SH-SY5Y (cell line): ENCODE measurements around the gene NCAM1.

Source experiments
- GATA2 ChIP-seq: IDR thresholded peaks from 2 replicates; pipeline ENCODE4 v1.6.1; 2011; ENCODE audit warnings: mild to moderate bottlenecking, low read depth, low read length
- GATA3 ChIP-seq: IDR thresholded peaks from 2 replicates; pipeline ENCODE4 v1.6.1; 2011; ENCODE audit warnings: low read depth, mild to moderate bottlenecking, low read length, moderate library complexity

DNA sequence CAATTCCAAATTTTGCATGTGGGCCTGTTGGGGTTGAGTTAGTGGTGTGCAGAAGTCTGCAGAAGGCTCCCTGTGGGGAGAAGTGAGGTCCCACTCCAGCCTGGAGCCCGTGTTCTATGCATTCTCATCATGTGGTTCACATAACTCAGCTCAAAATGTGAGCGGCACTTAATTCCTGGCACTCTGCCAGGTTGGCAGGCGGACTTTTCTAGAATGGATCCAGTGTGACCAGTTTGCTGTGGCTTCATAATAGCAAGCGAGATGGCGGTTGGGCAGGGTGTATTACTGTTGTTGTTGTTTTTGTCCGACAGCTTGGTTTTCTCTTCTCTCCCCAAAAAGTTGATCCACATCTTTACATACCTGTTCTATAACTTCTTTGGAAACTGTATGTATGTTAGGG, 206.4 kb downstream of the NCAM1 start:
- TF ChIP-seq GATA2: no peak
- no peak for TF ChIP-seq GATA3
